ENCODE data around the gene CCDC68. TPM values are rescaled to one million over a fixed set of nuclear protein-coding genes. Genes with fewer than 3 reads are reported as not detected.

Gene CCDC68
- total and polyA plus RNA-seq, 2 experiments from 2014 or later = 0.11 to 0.18 TPM

GRCh38 chr18:54919412-54919811 lies 39.8 kb downstream of the CCDC68 start:
- in situ Hi-C loops (cut with MboI) = no loop called here
- Histone ChIP-seq H3K4me3 (no peak overlapping the region), H3K27ac (no peak overlapping the region), H3K4me2 (ENCODE audit: unreplicated experiment) (no peak overlapping the region), H3K27me3 (replicated peaks; ENCODE audit: insufficient read depth) (no peaks in the 10 kb centered on the region), H3F3A (ENCODE audit: insufficient read depth) (no peaks in the 10 kb centered on the region), H4K20me1 (ENCODE audit: insufficient read depth) (no peaks in the 10 kb centered on the region), H3K79me2 (ENCODE audit: insufficient read depth) (no peaks in the 10 kb centered on the region), H3K9me2 (ENCODE audit: insufficient read depth) (no peaks in the 10 kb centered on the region), H3K4me1 (ENCODE audit: insufficient read depth) (no peaks in the 10 kb centered on the region), H2AFZ (no peak overlapping the region), H3K36me3 (ENCODE audit: low read depth) (no peaks in the 10 kb centered on the region), H3K9me3 (ENCODE audit: low read depth) (no peaks in the 10 kb centered on the region), H3K9ac (no peak overlapping the region)
- no peak for DNase-seq
- 87 to 90% methylated on average over 6 of the region's 6 CpGs for WGBS, 2 experiments (ENCODE audit: low coverage in 1 of 2, low lambda C conversion rate in 2 of 2, missing lambda C conversion rate in 2 of 2)
- no peak for TF ChIP-seq EZH2 (IDR thresholded peaks at IDR 0.05; ENCODE audit: insufficient read depth, poor library complexity, severe bottlenecking)
- no peak for TF ChIP-seq EZH2phosphoT487 (IDR thresholded peaks at IDR 0.05; ENCODE audit: insufficient read depth, low read depth)

DNA sequence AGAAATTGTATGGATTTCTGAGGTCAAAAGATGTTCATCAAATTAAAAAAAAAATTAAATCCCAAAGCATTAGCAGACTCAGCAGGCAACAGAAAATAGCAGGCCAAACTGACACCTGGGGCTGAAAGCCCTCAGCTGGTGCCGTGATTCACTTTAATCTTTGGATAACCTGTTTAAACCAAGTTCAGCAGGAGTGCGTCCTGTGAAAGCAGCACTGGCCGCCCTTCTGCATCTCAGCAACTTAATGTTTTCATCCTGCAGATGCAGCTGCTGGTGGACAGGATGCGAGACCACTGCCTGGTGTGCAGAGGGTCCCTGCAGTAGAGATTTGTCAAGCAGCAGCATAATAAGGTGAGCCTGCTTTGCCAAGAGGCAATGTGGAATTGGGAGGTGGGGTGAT lies 41.2 kb downstream of the CCDC68 start:
- H3K79me2 ChIP-seq (ENCODE audit: insufficient read depth) = no peaks in the 10 kb centered on the region
- H3K9me2 ChIP-seq (ENCODE audit: insufficient read depth) = no peaks in the 10 kb centered on the region
- H3K27me3 ChIP-seq (replicated peaks; ENCODE audit: insufficient read depth) = no peaks in the 10 kb centered on the region
- no peak overlapping the region for H3K4me3 ChIP-seq
- H3K9ac ChIP-seq = no peak overlapping the region
- H3K36me3 ChIP-seq (ENCODE audit: low read depth) = no peaks in the 10 kb centered on the region
- no peaks in the 10 kb centered on the region for H3K9me3 ChIP-seq (ENCODE audit: low read depth)
- in situ Hi-C loops (cut with MboI) = no loop called here
- no peak overlapping the region for H3K27ac ChIP-seq
- WGBS, 2 experiments (ENCODE audit: low coverage in 1 of 2, low lambda C conversion rate in 2 of 2, missing lambda C conversion rate in 2 of 2) = 90 to 93% methylated on average over 4 of the region's 4 CpGs
- no peaks in the 10 kb centered on the region for H4K20me1 ChIP-seq (ENCODE audit: insufficient read depth)
- TF ChIP-seq EZH2phosphoT487 (IDR thresholded peaks at IDR 0.05; ENCODE audit: insufficient read depth, low read depth) (no peak), EZH2 (IDR thresholded peaks at IDR 0.05; ENCODE audit: insufficient read depth, poor library complexity, severe bottlenecking) (no peak)
- DNase-seq = no peak
- H3K4me1 ChIP-seq (ENCODE audit: insufficient read depth) = no peaks in the 10 kb centered on the region
- no peaks in the 10 kb centered on the region for H3F3A ChIP-seq (ENCODE audit: insufficient read depth)
- H3K4me2 ChIP-seq (ENCODE audit: unreplicated experiment) = no peak overlapping the region
- H2AFZ ChIP-seq = no peak overlapping the region

DNA sequence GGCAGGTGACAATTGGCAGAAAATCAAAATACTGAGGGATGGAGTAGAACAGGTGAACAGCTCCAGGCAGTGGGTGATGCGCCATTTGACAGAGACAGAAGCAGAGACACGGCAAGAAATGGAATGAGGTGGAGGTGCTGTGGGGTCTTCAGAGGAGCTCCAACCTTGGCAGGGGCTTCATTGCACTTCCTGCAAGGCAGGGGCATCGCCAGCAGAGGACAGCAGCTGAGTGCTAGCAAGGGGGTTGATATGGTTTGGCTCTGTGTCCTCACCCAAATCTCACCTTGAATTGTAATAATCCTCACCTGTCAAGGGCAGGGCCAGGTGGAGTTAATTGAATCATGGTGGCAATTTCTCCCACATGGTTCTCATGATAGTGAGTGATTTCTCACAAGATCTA lies 42.8 kb downstream of the CCDC68 start:
- H3K4me1 ChIP-seq (ENCODE audit: insufficient read depth) = no peaks in the 10 kb centered on the region
- in situ Hi-C loops (cut with MboI) = no loop called here
- H3K79me2 ChIP-seq (ENCODE audit: insufficient read depth) = no peaks in the 10 kb centered on the region
- H2AFZ ChIP-seq = no peak overlapping the region
- WGBS, 2 experiments (ENCODE audit: low coverage in 1 of 2, low lambda C conversion rate in 2 of 2, missing lambda C conversion rate in 2 of 2) = 71 to 86% methylated on average over 3 of the region's 3 CpGs
- H3F3A ChIP-seq (ENCODE audit: insufficient read depth) = no peaks in the 10 kb centered on the region
- no peaks in the 10 kb centered on the region for H4K20me1 ChIP-seq (ENCODE audit: insufficient read depth)
- H3K9me3 ChIP-seq (ENCODE audit: low read depth) = no peaks in the 10 kb centered on the region
- no peak overlapping the region for H3K27ac ChIP-seq
- H3K4me3 ChIP-seq = no peak overlapping the region
- no peak overlapping the region for H3K4me2 ChIP-seq (ENCODE audit: unreplicated experiment)
- DNase-seq = no peak
- H3K9me2 ChIP-seq (ENCODE audit: insufficient read depth) = no peaks in the 10 kb centered on the region
- H3K27me3 ChIP-seq (replicated peaks; ENCODE audit: insufficient read depth) = no peaks in the 10 kb centered on the region
- H3K36me3 ChIP-seq (ENCODE audit: low read depth) = no peaks in the 10 kb centered on the region
- TF ChIP-seq EZH2phosphoT487 (IDR thresholded peaks at IDR 0.05; ENCODE audit: insufficient read depth, low read depth) = no peak
- H3K9ac ChIP-seq = no peak overlapping the region

- Histone ChIP-seq H3K9me2 (ENCODE audit: insufficient read depth) (no peaks in the 10 kb centered on the region), H3K36me3 (ENCODE audit: low read depth) (no peaks in the 10 kb centered on the region), H3K4me2 (ENCODE audit: unreplicated experiment) (no peak overlapping the region), H3F3A (ENCODE audit: insufficient read depth) (no peaks in the 10 kb centered on the region), H3K4me1 (ENCODE audit: insufficient read depth) (no peaks in the 10 kb centered on the region), H4K20me1 (ENCODE audit: insufficient read depth) (no peaks in the 10 kb centered on the region), H3K27me3 (replicated peaks; ENCODE audit: insufficient read depth) (no peaks in the 10 kb centered on the region), H3K9me3 (ENCODE audit: low read depth) (no peaks in the 10 kb centered on the region), H3K79me2 (ENCODE audit: insufficient read depth) (no peaks in the 10 kb centered on the region), H3K9ac (no peak overlapping the region), H2AFZ (no peak overlapping the region), H3K27ac (no peak overlapping the region), H3K4me3 (no peak overlapping the region)
- WGBS, 2 experiments (ENCODE audit: low coverage in 1 of 2, low lambda C conversion rate in 2 of 2, missing lambda C conversion rate in 2 of 2) = 90 to 91% methylated on average over 4 of the region's 4 CpGs
- DNase-seq = no peak
- no peak for TF ChIP-seq EZH2phosphoT487 (IDR thresholded peaks at IDR 0.05; ENCODE audit: insufficient read depth, low read depth)
- in situ Hi-C loops (cut with MboI) = no loop called here
Observed at GRCh38 chr18:54914816-54915215, 44.4 kb downstream of the CCDC68 start.

DNA sequence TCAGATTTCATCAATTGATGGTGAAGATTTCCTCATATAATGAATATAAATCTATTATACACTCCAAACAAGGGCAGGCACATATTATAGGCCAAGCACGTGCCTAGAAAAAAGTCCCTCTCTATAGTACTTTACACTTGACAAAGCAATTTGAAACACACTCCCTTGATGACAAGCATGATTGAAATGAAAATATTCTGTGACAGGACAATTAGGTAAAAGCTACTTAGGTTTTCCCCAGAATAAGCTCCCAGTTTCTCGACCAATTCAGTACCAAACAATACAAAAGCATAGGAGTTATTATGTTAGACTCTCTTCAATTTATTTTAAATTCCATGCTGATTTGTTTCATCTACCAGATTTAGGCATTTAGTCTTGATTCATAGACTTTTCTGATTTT lies 47.7 kb downstream of the CCDC68 start:
- Histone ChIP-seq H3K36me3 (ENCODE audit: low read depth) (no peaks in the 10 kb centered on the region), H3K27ac (no peak overlapping the region), H3K4me3 (no peak overlapping the region), H3K9me2 (ENCODE audit: insufficient read depth) (no peaks in the 10 kb centered on the region), H2AFZ (no peak overlapping the region), H3K9me3 (ENCODE audit: low read depth) (no peaks in the 10 kb centered on the region), H3K79me2 (ENCODE audit: insufficient read depth) (no peaks in the 10 kb centered on the region), H3K27me3 (replicated peaks; ENCODE audit: insufficient read depth) (no peaks in the 10 kb centered on the region), H3K4me1 (ENCODE audit: insufficient read depth) (peaks cover 6% of the 10 kb centered on the region; the same call in 1 of the 2 replicates), H4K20me1 (ENCODE audit: insufficient read depth) (no peaks in the 10 kb centered on the region), H3K4me2 (ENCODE audit: unreplicated experiment) (no peak overlapping the region), H3F3A (ENCODE audit: insufficient read depth) (peaks cover 7% of the 10 kb centered on the region; the same call in 1 of the 2 replicates), H3K9ac (no peak overlapping the region)
- TF ChIP-seq EZH2phosphoT487 (IDR thresholded peaks at IDR 0.05; ENCODE audit: insufficient read depth, low read depth) (no peak), EZH2 (IDR thresholded peaks at IDR 0.05; ENCODE audit: insufficient read depth, poor library complexity, severe bottlenecking) (no peak)
- 63 to 70% methylated on average over 2 of the region's 2 CpGs for whole genome bisulfite sequencing, 2 experiments (ENCODE audit: low coverage in 1 of 2, low lambda C conversion rate in 2 of 2, missing lambda C conversion rate in 2 of 2)
- no peak for DNase-seq
- in situ Hi-C loops (cut with MboI) = no loop called here

All from GM23248 (cell line).